Panc1 (cell line): ENCODE measurements around the gene R3HDM2. TPM values are rescaled to one million over a fixed set of nuclear protein-coding genes. Genes with fewer than 3 reads are reported as not detected.
A peak's percentile ranks its signal among the peaks of the same experiment; 100 is the strongest.

ENCODE experiments used
- ATAC-seq: fragments of 200-7000 bp; cut with Tn5 transposase; 2 replicates; pipeline ENCODE4 v1.9.1; 2020; ENCODE audit warnings: mild to moderate bottlenecking, moderate library complexity
- BruUV-seq: library from RNA; stranded (reverse); fragments of 400-500 nt; replicated peaks from 2 replicates; lab custom pipeline; 2021; lab: Mats Ljungman, UMichigan
- CTCF ChIA-PET: fragments of 300-600 bp; sonication (Branson Sonifier 250); formaldehyde crosslinking; loops from one replicate; lab custom pipeline; 2022; ENCODE audit warnings: antibody characterized with exemption; lab: Charles Lee
- POLR2A ChIA-PET: fragments of 300-600 bp; sonication (Branson Sonifier 250); formaldehyde crosslinking; loops from one replicate; lab custom pipeline; 2022; ENCODE audit warnings: antibody characterized with exemption; lab: Charles Lee
- DNase-seq: peaks from one replicate; pipeline ENCODE4 v3.0.0-alpha.2; 2010; ENCODE audit warnings: low read depth, low spot score
- H3K27ac ChIP-seq: 2 replicates; pipeline ENCODE4 v1.5.1; 2011; ENCODE audit warnings: mild to moderate bottlenecking, low read length, inconsistent platforms
- H3K27me3 ChIP-seq: fragments of 200-500 bp; sonication (Bioruptor generic); 2 replicates; pipeline ENCODE4 v1.6.0; 2014; ENCODE audit warnings: low read length, inconsistent platforms; ENCODE audit not compliant: control insufficient read depth, insufficient read depth
- H3K36me3 ChIP-seq: fragments of 200-500 bp; sonication (Bioruptor generic); 2 replicates; pipeline ENCODE4 v1.5.1; 2014; ENCODE audit warnings: inconsistent platforms, mild to moderate bottlenecking, low read length, moderate library complexity; ENCODE audit not compliant: control insufficient read depth, insufficient read depth
- H3K4me1 ChIP-seq: 2 replicates; pipeline ENCODE4 v1.5.1; 2011; ENCODE audit warnings: inconsistent platforms, mild to moderate bottlenecking, low read length, moderate library complexity; ENCODE audit not compliant: control insufficient read depth, insufficient read depth
- H3K4me3 ChIP-seq, 2 experiments: 2 replicates each; pipeline ENCODE4 v1.5.1; 2011 to 2012; ENCODE audit warnings: low read depth in 2 of 2, low read length in 2 of 2, mild to moderate bottlenecking in 2 of 2, inconsistent platforms in 1 of 2, moderate library complexity in 1 of 2
- H3K9me3 ChIP-seq: fragments of 200-500 bp; sonication (Bioruptor generic); 2 replicates; pipeline ENCODE4 v1.5.1; 2014; ENCODE audit warnings: low read depth, mild to moderate bottlenecking, inconsistent platforms, low read length, moderate library complexity; ENCODE audit not compliant: control insufficient read depth, insufficient read depth
- CTCF ChIP-seq: fragments of 450-650 bp; IDR thresholded peaks from 2 replicates; pipeline ENCODE4 v1.5.1; 2017; ENCODE audit warnings: mild to moderate bottlenecking
- POLR2AphosphoS5 ChIP-seq: IDR thresholded peaks from 2 replicates; pipeline ENCODE4 v1.6.1; 2012; ENCODE audit warnings: mild to moderate bottlenecking, low read depth, low read length, moderate library complexity
- REST ChIP-seq, 2 experiments: IDR thresholded peaks; 2 replicates each; pipeline ENCODE4 v1.6.1; 2011 to 2012; ENCODE audit warnings: low read depth in 2 of 2, control low read depth in 1 of 2, low read length in 1 of 2, mild to moderate bottlenecking in 1 of 2, moderate library complexity in 1 of 2; ENCODE audit not compliant: insufficient read depth in 1 of 2
- SIN3A ChIP-seq: IDR thresholded peaks from 2 replicates; pipeline ENCODE4 v1.6.1; 2012; ENCODE audit warnings: low read depth, mild to moderate bottlenecking, low read length, moderate library complexity, borderline replicate concordance; ENCODE audit not compliant: insufficient read depth
- TCF7L2 ChIP-seq: IDR thresholded peaks from 2 replicates; pipeline ENCODE4 v1.6.1; 2011; ENCODE audit warnings: mild to moderate bottlenecking, low read depth, low read length, inconsistent platforms
- in situ Hi-C: cut with HindIII; loops from 2 replicates; pipeline ENCODE4 v1.10.0; 2016; ENCODE audit warnings: low sequenced_read_pairs, low pct_unique_long_range_greater_than_20kb
- intact Hi-C: fragments of 100-400 bp; cut with micrococcal nuclease; formaldehyde crosslinking; loops from one replicate; pipeline ENCODE4 v1.10.0; 2022; ENCODE audit not compliant: unreplicated experiment
- total RNA-seq: library from RNA; stranded (reverse); gene quantifications from one replicate; pipeline ENCODE4 v1.2.1, GENCODE V29; 2021; ENCODE audit not compliant: unreplicated experiment

Gene R3HDM2
- total RNA-seq, 1 experiment from 2014 or later: 56.5 TPM

GRCh38 chr12:57479043-57479375 lies 48.2 kb upstream of the R3HDM2 start:
- TF ChIP-seq TCF7L2 (no peak), SIN3A (no peak)
- in situ Hi-C loops: no loop called here
- no TSS peak for BruUV-seq
- Histone ChIP-seq H3K4me1 (no peaks in the 10 kb centered on the region; the same call in 1 of the 2 replicates), H3K4me3 (no peak overlapping the region), H3K9me3 (no peaks in the 10 kb centered on the region), H3K27ac (no peak overlapping the region), H3K36me3 (no peaks in the 10 kb centered on the region), H3K27me3 (peaks cover 2% of the 10 kb centered on the region; the same call in 1 of the 2 replicates)
- ATAC-seq (no peak), DNase-seq (no peak)
- ChIA-PET CTCF (interaction anchor here (1.1 kb wide), 1 partner anchor 13 kb away, joined by 3 read pairs; no protein-coding TSS in a partner anchor), POLR2A (no interaction called here)
- intact Hi-C loops: no loop called here

GRCh38 chr12:57477710-57478681 lies 47.2 kb upstream of the R3HDM2 start:
- ChIA-PET CTCF (interaction anchor here (0.5 to 1.1 kb wide), 3 partner anchors 8 to 170 kb away, joined by 3 to 15 read pairs (median 4); no protein-coding TSS in a partner anchor), POLR2A (no interaction called here)
- H3K4me1 ChIP-seq: no peaks in the 10 kb centered on the region; the same call in 1 of the 2 replicates
- H3K9me3 ChIP-seq: no peaks in the 10 kb centered on the region
- no peaks in the 10 kb centered on the region for H3K36me3 ChIP-seq
- ATAC-seq (peak; percentile 48), DNase-seq (no peak)
- H3K27ac ChIP-seq: no peak overlapping the region
- BruUV-seq: no TSS peak
- intact Hi-C loops (no loop called here), in situ Hi-C loops (no loop called here)
- H3K4me3 ChIP-seq: no peak overlapping the region
- TF ChIP-seq POLR2AphosphoS5: no peak
- no peak for TF ChIP-seq REST (IDR thresholded peaks at IDR 0.05; ENCODE audit: insufficient read depth in 1 of 2, low read depth in 2 of 2, low read length in 1 of 2)
- TF ChIP-seq TCF7L2: no peak
- TF ChIP-seq SIN3A: no peak
- TF ChIP-seq CTCF: no peak
- H3K27me3 ChIP-seq: peaks cover 2% of the 10 kb centered on the region; the same call in 1 of the 2 replicates
